Renal cortical epithelial cell (primary cell): ENCODE measurements around the gene REXO2. TPM values are rescaled to one million over a fixed set of nuclear protein-coding genes. Genes with fewer than 3 reads are reported as not detected.
A peak's percentile ranks its signal among the peaks of the same experiment; 100 is the strongest.

Experiments used
- DNase-seq: peaks from one replicate; pipeline ENCODE4 v3.0.0-alpha.2; 2011; ENCODE audit warnings: low read depth
- total RNA-seq: library from RNA; depleted of rRNA; stranded (reverse); fragments of >200 nt; gene quantifications from 2 replicates; pipeline ENCODE4 v1.2.3, GENCODE V29; 2014

The REXO2 gene
- total RNA-seq, result 166 and 170 TPM in 2 replicates

GRCh38 chr11:114439229-114440120, at the start of gene REXO2:
REXO2 (plus strand) TSS chr11:114439467; CDS start chr11:114439529, 62 bp downstream.
- DNase-seq, result peak; percentile 91

GRCh38 chr11:114392735-114393667, 46.3 kb upstream of the REXO2 start:
- DNase-seq, result no peak

- DNase-seq, result no peak
These were observed 43.5 kb upstream of the REXO2 start for GRCh38 chr11:114395736-114396135.

- DNase-seq, result no peak
These were observed 42.4 kb upstream of the REXO2 start for GRCh38 chr11:114396916-114397315.

GRCh38 chr11:114397349-114397982, 41.8 kb upstream of the REXO2 start:
- no peak for DNase-seq

GRCh38 chr11:114398303-114398920, 40.9 kb upstream of the REXO2 start:
- DNase-seq, result peak; percentile 33

- DNase-seq, result peak; percentile 50
These were observed 39.6 kb upstream of the REXO2 start for GRCh38 chr11:114399490-114400215.

GRCh38 chr11:114400216-114400914, 38.9 kb upstream of the REXO2 start, which contains the start of the genes C11orf71 and RBM7:
C11orf71 (minus strand) TSS chr11:114400511; CDS start chr11:114400331, 180 bp downstream.
RBM7 (plus strand) TSS chr11:114400666; CDS start chr11:114400672, 6 bp downstream.
- DNase-seq, result peak; percentile 97

GRCh38 chr11:114400915-114401223, 38.4 kb upstream of the REXO2 start:
- no peak for DNase-seq

- DNase-seq, result no peak
These were observed 38.0 kb upstream of the REXO2 start for GRCh38 chr11:114401311-114401710.

GRCh38 chr11:114412946-114413345, 26.3 kb upstream of the REXO2 start:
- DNase-seq, result no peak

GRCh38 chr11:114413958-114414357, 25.3 kb upstream of the REXO2 start:
- DNase-seq, result no peak

GRCh38 chr11:114416441-114416961, 22.8 kb upstream of the REXO2 start:
- peak; percentile 54 for DNase-seq

GRCh38 chr11:114426280-114426679, 13.0 kb upstream of the REXO2 start:
- DNase-seq, result no peak

GRCh38 chr11:114430290-114430689, 9.0 kb upstream of the REXO2 start:
- no peak for DNase-seq

GRCh38 chr11:114432893-114433292, 6.4 kb upstream of the REXO2 start:
- no peak for DNase-seq

GRCh38 chr11:114433376-114433775, 5.9 kb upstream of the REXO2 start:
- no peak for DNase-seq

GRCh38 chr11:114438303-114438702, 964 bp upstream of the REXO2 start:
- DNase-seq, result peak; percentile 11

GRCh38 chr11:114440121-114440860, 1.0 kb downstream of the REXO2 start:
- peak; percentile 63 for DNase-seq
